A549 (cell line): ENCODE measurements around the gene PHF21B. TPM values are rescaled to one million over a fixed set of nuclear protein-coding genes. Genes with fewer than 3 reads are reported as not detected.

Experiments
- ATAC-seq, 2 experiments: fragments of 200-7000 bp in 1 of 2; fragments of >200 bp in 1 of 2; cut with Nextera tagmentation in 1 of 2; cut with Tn5 transposase in 1 of 2; 3 replicates each; pipeline versions ENCODE4 v1.8.0 to v1.9.1; 2018 to 2020; ENCODE audit warnings: mild to moderate bottlenecking in 1 of 2, moderate library complexity in 1 of 2
- CTCF ChIA-PET: fragments of 300-600 bp; sonication (Branson Sonifier 250); formaldehyde crosslinking; extraction: SDS; loops from one replicate; lab custom pipeline; 2021; ENCODE audit warnings: antibody characterized with exemption, inconsistent platforms; lab: Yijun Ruan, JAX
- POLR2A ChIA-PET: fragments of 350-600 bp; formaldehyde crosslinking; extraction: SDS; loops from one replicate; lab custom pipeline; 2021; ENCODE audit warnings: antibody characterized with exemption, inconsistent platforms; lab: Yijun Ruan, JAX
- DNase-seq, 2 experiments: peaks; one replicate each; pipeline versions ENCODE4 v3.0.0 to v3.0.0-alpha.2; 2011 to 2016; ENCODE audit warnings: low read depth in 1 of 2, low spot score in 1 of 2
- FAIRE-seq: peaks from 2 replicates; lab custom pipeline; 2011; peaks lifted over from hg19 to GRCh38; lab: Jason Lieb, UNC
- H3K27ac ChIP-seq, 2 experiments: fragments of >200 bp; sonication (Bioruptor Twin); formaldehyde crosslinking; 3 replicates each; pipeline ENCODE4 v1.5.1; 2016 to 2017
- H3K4me1 ChIP-seq: fragments of >200 bp; sonication (Bioruptor Twin); formaldehyde crosslinking; 3 replicates; pipeline ENCODE4 v1.6.1; 2016
- H3K4me2 ChIP-seq: fragments of >200 bp; sonication (Bioruptor Twin); formaldehyde crosslinking; 3 replicates; pipeline ENCODE4 v1.6.1; 2016
- H3K4me3 ChIP-seq: fragments of >200 bp; sonication (Bioruptor Twin); formaldehyde crosslinking; 3 replicates; pipeline ENCODE4 v1.5.1; 2016
- H3K9me3 ChIP-seq: fragments of >200 bp; sonication (Bioruptor Twin); formaldehyde crosslinking; 3 replicates; pipeline ENCODE4 v1.6.1; 2016
- CBX8 ChIP-seq: fragments of 200-600 bp; sonication (generic); IDR thresholded peaks from 2 replicates; pipeline ENCODE4 v1.6.1; 2016
- CHD2 ChIP-seq: fragments of 150-350 bp; IDR thresholded peaks from 2 replicates; pipeline ENCODE4 v1.6.1; 2014; ENCODE audit warnings: low read length; ENCODE audit not compliant: partially characterized antibody
- EHMT2 ChIP-seq: fragments of 200-600 bp; sonication (generic); IDR thresholded peaks from 2 replicates; pipeline ENCODE4 v1.6.1; 2016; ENCODE audit warnings: antibody characterized with exemption, low read depth, mild to moderate bottlenecking, moderate library complexity
- EP300 ChIP-seq, 2 experiments: fragments of >200 bp; sonication (Bioruptor Twin); formaldehyde crosslinking; IDR thresholded peaks; 2 replicates in 1 of 2; 3 replicates in 1 of 2; pipeline ENCODE4 v1.6.1; 2016 to 2017
- ESRRA ChIP-seq: fragments of 150-350 bp; IDR thresholded peaks from 2 replicates; pipeline ENCODE4 v1.6.1; 2014; ENCODE audit warnings: mild to moderate bottlenecking, low read length, borderline replicate concordance
- FOXS1 ChIP-seq: fragments of 250-450 bp; sonication (Bioruptor Pico); IDR thresholded peaks from 2 replicates; pipeline ENCODE4 v1.5.0; 2020; ENCODE audit warnings: mild to moderate bottlenecking, moderate library complexity
- HMGXB4 ChIP-seq: fragments of 250-450 bp; sonication (Bioruptor Pico); IDR thresholded peaks from 2 replicates; pipeline ENCODE4 v1.5.0; 2021; ENCODE audit warnings: mild to moderate bottlenecking, moderate library complexity, borderline replicate concordance
- HOXA7 ChIP-seq: fragments of 250-450 bp; sonication (Bioruptor Pico); IDR thresholded peaks from 2 replicates; pipeline ENCODE4 v1.5.0; 2020; ENCODE audit warnings: mild to moderate bottlenecking, moderate library complexity
- KDM1A ChIP-seq: fragments of 200-600 bp; sonication (generic); IDR thresholded peaks from 2 replicates; pipeline ENCODE4 v1.6.1; 2016; ENCODE audit warnings: low read depth, mild to moderate bottlenecking
- KDM5A ChIP-seq: fragments of 200-600 bp; sonication (generic); IDR thresholded peaks from 2 replicates; pipeline ENCODE4 v1.6.1; 2016; ENCODE audit warnings: antibody characterized with exemption, mild to moderate bottlenecking
- MAZ ChIP-seq: fragments of 150-350 bp; IDR thresholded peaks from 2 replicates; pipeline ENCODE4 v1.6.1; 2014; ENCODE audit warnings: antibody characterized with exemption, low read depth, low read length, borderline replicate concordance
- PBX3 ChIP-seq: IDR thresholded peaks from 2 replicates; pipeline ENCODE4 v1.6.1; 2012
- POLR2A ChIP-seq: IDR thresholded peaks from 2 replicates; pipeline ENCODE4 v1.6.1; 2012; ENCODE audit warnings: mild to moderate bottlenecking, low read length
- POLR2AphosphoS2 ChIP-seq: conservative IDR thresholded peaks from 2 replicates; pipeline ENCODE4 v1.6.1; 2012; ENCODE audit warnings: low read length, improper control_type of control experiment, inconsistent platforms
- RARB ChIP-seq: fragments of 250-450 bp; sonication (Bioruptor Pico); IDR thresholded peaks from 2 replicates; pipeline ENCODE4 v1.8.0; 2021; ENCODE audit warnings: mild to moderate bottlenecking, moderate library complexity
- RCOR1 ChIP-seq: fragments of 150-350 bp; IDR thresholded peaks from 2 replicates; pipeline ENCODE4 v1.6.1; 2014; ENCODE audit warnings: antibody characterized with exemption, low read length, low read depth
- SREBF2 ChIP-seq: fragments of 450-650 bp; IDR thresholded peaks from 2 replicates; pipeline ENCODE4 v1.6.1; 2014; ENCODE audit warnings: mild to moderate bottlenecking, moderate library complexity
- TP53 ChIP-seq: fragments of 250-450 bp; sonication (Bioruptor Pico); IDR thresholded peaks from 2 replicates; pipeline ENCODE4 v1.5.0; 2021; ENCODE audit warnings: mild to moderate bottlenecking, moderate library complexity
- USF2 ChIP-seq: fragments of 450-650 bp; IDR thresholded peaks from 2 replicates; pipeline ENCODE4 v1.6.1; 2014; ENCODE audit warnings: antibody characterized with exemption
- ZSCAN20 ChIP-seq: fragments of 250-450 bp; sonication (Bioruptor Pico); IDR thresholded peaks from 2 replicates; pipeline ENCODE4 v1.8.0; 2022; ENCODE audit warnings: mild to moderate bottlenecking, moderate library complexity
- WGBS: methylation state at CpG from one replicate; pipeline ENCODE4 v1.1.6; 2017; ENCODE audit errors: missing lambda C conversion rate; 5-methylcytosine and 5-hydroxymethylcytosine counted together
- polyA plus RNA-seq, 4 experiments: library from polyadenylated mRNA; depleted of rRNA in 3 of 4; stranded (reverse); fragments of >200 nt; fragmentation: RNase III in 1 of 4; extraction: RNeasy Plus Mini Kit Qiagen cat#74134 plus additional on column Dnase treatment in 1 of 4; gene quantifications; 2 replicates in 3 of 4; 3 replicates in 1 of 4; pipeline ENCODE4 v1.2.3, GENCODE V29; 2011 to 2017
- TF ChIP-seq, protein P1 (sequence below): IDR thresholded peaks from 2 replicates; pipeline ENCODE4 v1.6.1; 2012; ENCODE audit warnings: low read depth, borderline replicate concordance
- TF ChIP-seq, protein P2 (sequence below): fragments of >200 bp; sonication (Bioruptor Twin); formaldehyde crosslinking; IDR thresholded peaks from 3 replicates; pipeline ENCODE4 v1.6.1; 2016
- TF ChIP-seq, protein P3 (sequence below): fragments of >200 bp; sonication (Bioruptor Twin); formaldehyde crosslinking; IDR thresholded peaks from 3 replicates; pipeline ENCODE4 v1.5.1; 2016
- TF ChIP-seq, protein P4 (sequence below): fragments of 250-450 bp; sonication (Bioruptor Pico); IDR thresholded peaks from 2 replicates; pipeline ENCODE4 v1.5.0; 2020; ENCODE audit warnings: low read depth, mild to moderate bottlenecking, moderate library complexity

PHF21B gene
- polyA plus RNA-seq, 2 of the 4 experiments (the other 2 are of a cell fraction): 0.50 to 0.70 TPM

GRCh38 chr22:45053571-45053970 lies 43.8 kb upstream of the PHF21B start:
- H3K27ac ChIP-seq: no peak overlapping the region
- ATAC-seq: no peak
- no peak overlapping the region for H3K4me3 ChIP-seq
- no peaks in the 10 kb centered on the region for H3K4me1 ChIP-seq
- TF ChIP-seq, protein P1, sequence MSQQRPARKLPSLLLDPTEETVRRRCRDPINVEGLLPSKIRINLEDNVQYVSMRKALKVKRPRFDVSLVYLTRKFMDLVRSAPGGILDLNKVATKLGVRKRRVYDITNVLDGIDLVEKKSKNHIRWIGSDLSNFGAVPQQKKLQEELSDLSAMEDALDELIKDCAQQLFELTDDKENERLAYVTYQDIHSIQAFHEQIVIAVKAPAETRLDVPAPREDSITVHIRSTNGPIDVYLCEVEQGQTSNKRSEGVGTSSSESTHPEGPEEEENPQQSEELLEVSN: no peak
- TF ChIP-seq FOXS1 (CRISPR knock-in tag) (no peak), CBX8 (no peak), HOXA7 (CRISPR knock-in tag) (no peak), CHD2 (no peak), HMGXB4 (CRISPR knock-in tag) (no peak), ESRRA (no peak), KDM5A (no peak), MAZ (no peak), EHMT2 (no peak), USF2 (no peak), KDM1A (no peak), ZSCAN20 (CRISPR knock-in tag) (no peak), EP300 (IDR thresholded peaks at IDR 0.05) (no peak), TP53 (no peak)
- TF ChIP-seq, protein P2, sequence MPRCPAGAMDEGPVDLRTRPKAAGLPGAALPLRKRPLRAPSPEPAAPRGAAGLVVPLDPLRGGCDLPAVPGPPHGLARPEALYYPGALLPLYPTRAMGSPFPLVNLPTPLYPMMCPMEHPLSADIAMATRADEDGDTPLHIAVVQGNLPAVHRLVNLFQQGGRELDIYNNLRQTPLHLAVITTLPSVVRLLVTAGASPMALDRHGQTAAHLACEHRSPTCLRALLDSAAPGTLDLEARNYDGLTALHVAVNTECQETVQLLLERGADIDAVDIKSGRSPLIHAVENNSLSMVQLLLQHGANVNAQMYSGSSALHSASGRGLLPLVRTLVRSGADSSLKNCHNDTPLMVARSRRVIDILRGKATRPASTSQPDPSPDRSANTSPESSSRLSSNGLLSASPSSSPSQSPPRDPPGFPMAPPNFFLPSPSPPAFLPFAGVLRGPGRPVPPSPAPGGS: no peak
- TF ChIP-seq, protein P3, sequence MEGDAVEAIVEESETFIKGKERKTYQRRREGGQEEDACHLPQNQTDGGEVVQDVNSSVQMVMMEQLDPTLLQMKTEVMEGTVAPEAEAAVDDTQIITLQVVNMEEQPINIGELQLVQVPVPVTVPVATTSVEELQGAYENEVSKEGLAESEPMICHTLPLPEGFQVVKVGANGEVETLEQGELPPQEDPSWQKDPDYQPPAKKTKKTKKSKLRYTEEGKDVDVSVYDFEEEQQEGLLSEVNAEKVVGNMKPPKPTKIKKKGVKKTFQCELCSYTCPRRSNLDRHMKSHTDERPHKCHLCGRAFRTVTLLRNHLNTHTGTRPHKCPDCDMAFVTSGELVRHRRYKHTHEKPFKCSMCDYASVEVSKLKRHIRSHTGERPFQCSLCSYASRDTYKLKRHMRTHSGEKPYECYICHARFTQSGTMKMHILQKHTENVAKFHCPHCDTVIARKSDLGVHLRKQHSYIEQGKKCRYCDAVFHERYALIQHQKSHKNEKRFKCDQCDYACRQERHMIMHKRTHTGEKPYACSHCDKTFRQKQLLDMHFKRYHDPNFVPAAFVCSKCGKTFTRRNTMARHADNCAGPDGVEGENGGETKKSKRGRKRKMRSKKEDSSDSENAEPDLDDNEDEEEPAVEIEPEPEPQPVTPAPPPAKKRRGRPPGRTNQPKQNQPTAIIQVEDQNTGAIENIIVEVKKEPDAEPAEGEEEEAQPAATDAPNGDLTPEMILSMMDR: no peak
- ChIA-PET POLR2A (no interaction called here), CTCF (no interaction called here)
- no peak for FAIRE-seq
- no peaks in the 10 kb centered on the region for H3K9me3 ChIP-seq
- 0% methylated on average over 1 of the region's 1 CpG for WGBS
- H3K4me2 ChIP-seq: no peak overlapping the region
- DNase-seq: no peak

- no peak overlapping the region for H3K27ac ChIP-seq
- H3K4me3 ChIP-seq: no peak overlapping the region
- DNase-seq (no peak), ATAC-seq (no peak), FAIRE-seq (no peak)
- no peaks in the 10 kb centered on the region for H3K4me1 ChIP-seq
- 26% methylated on average over 1 of the region's 1 CpG for WGBS
- H3K4me2 ChIP-seq: no peak overlapping the region
- POLR2A ChIA-PET: no interaction called here
- H3K9me3 ChIP-seq: no peaks in the 10 kb centered on the region
- CTCF ChIA-PET: no interaction called here
- TF ChIP-seq POLR2A (no peak), FOXS1 (CRISPR knock-in tag) (no peak), SREBF2 (no peak), HOXA7 (CRISPR knock-in tag) (no peak), POLR2AphosphoS2 (no peak), PBX3 (no peak), RARB (CRISPR knock-in tag) (no peak), RCOR1 (no peak), KDM5A (no peak)
- TF ChIP-seq, protein P2: no peak
- TF ChIP-seq, protein P4, sequence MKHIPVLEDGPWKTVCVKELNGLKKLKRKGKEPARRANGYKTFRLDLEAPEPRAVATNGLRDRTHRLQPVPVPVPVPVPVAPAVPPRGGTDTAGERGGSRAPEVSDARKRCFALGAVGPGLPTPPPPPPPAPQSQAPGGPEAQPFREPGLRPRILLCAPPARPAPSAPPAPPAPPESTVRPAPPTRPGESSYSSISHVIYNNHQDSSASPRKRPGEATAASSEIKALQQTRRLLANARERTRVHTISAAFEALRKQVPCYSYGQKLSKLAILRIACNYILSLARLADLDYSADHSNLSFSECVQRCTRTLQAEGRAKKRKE: no peak
Measured at GRCh38 chr22:45053094-45053493, 43.3 kb upstream of the PHF21B start.
